GM18502 (cell line): ENCODE measurements around the gene WDR7.
A peak's percentile ranks its signal among the peaks of the same experiment; 100 is the strongest.

ENCODE experiments used
- ATAC-seq: cut with Tn5 transposase; IDR thresholded peaks from one replicate; pipeline ENCODE4 v1.9.1; 2021; ENCODE audit warnings: mild to moderate bottlenecking; ENCODE audit not compliant: unreplicated experiment, poor library complexity

Gene WDR7

DNA sequence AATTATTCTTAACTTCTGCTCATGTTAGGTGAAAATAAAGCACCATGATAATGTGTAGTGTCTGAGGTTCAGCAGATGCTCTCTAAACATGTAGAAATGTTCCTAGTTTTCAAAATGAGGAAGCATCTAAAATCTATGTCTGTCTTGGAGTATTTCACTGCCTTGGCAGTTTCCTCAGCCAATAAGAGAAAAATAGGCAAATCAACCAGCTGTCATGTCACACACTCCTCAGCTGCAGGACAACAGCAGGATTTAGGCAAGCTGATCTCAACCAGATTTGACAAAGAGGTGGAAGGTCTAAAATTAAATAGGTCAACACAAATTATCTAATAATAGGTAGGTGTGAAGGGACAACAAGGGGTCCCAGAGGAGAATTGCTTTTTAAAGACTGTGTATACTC lies 331.6 kb downstream of the WDR7 start:
- peak; percentile 58 for ATAC-seq

DNA sequence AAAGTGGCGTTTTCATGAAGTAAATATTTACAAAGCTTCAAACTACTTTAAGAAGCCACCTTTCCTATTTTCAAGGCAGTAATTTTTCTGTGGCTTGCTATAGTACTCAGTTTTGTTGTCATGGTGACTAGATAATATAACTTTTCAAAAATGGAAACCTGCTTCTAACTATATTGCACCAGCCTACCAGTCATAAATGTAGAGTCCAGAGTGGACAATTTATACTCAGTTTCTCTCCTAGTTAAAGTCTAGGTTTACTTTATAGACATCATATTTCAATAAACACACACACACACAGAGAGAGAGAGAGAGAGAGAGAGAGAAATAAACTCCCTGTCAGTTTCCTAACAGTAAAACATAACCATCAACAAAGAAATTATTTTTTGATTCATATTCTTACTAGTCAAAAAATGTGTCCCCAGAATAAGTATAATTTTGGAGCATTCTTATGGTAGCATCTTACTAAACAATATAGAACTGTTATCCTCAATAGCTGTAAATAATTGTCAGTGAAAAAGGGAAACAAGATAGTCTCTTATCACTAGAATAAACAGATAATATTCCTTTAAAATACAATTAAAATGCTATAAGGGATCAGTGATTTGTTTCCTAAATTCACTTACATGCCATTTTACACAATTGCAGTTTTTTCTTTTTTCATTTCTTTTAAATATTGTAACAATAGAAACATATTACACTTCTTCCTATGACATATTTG lies 332.3 kb downstream of the WDR7 start:
- no peak for ATAC-seq

- ATAC-seq, result no peak
These were observed 333.6 kb downstream of the WDR7 start for GRCh38 chr18:56984731-56985130.

DNA sequence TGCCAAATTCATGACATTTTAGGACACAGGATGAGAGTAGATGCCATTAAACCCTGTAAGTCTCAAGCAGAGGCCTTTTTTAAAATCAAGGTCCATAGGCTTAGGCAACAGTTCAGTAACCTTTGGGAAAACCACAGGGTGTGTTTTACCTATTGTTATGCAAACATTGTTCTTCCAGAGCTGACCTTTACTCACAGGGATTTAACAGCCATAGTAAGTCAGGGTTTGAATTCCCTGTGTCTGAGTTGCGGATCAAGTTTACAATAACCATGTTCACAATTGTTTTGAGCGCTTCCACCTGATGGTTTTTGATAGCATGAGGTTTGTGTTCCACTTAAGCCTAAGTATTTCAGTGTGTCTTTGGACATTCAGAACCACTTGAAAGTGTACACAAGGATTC lies 335.7 kb downstream of the WDR7 start:
- ATAC-seq, result no peak

- ATAC-seq, result no peak
These were observed 336.1 kb downstream of the WDR7 start for GRCh38 chr18:56987236-56987635.

DNA sequence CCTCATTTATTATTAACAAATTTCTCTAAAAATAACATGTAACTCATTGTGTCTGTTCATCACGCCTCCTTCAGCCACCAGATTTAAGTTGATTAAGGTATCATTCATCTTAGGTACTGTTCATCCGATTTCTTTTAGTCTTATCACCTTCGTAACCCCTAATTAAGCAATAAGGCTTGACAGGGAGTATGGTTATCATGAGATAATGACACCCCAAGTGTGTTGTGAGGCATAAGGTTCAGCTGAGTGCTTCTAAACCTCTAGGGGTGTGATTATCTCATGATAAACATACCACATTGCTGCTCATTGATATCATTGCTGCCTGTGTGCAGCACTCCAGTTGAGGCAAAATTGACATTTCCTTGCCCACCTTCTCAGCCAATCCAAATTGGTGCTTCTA lies 336.9 kb downstream of the WDR7 start:
- no peak for ATAC-seq

GRCh38 chr18:56990678-56991077 lies 339.5 kb downstream of the WDR7 start:
- ATAC-seq, result no peak

DNA sequence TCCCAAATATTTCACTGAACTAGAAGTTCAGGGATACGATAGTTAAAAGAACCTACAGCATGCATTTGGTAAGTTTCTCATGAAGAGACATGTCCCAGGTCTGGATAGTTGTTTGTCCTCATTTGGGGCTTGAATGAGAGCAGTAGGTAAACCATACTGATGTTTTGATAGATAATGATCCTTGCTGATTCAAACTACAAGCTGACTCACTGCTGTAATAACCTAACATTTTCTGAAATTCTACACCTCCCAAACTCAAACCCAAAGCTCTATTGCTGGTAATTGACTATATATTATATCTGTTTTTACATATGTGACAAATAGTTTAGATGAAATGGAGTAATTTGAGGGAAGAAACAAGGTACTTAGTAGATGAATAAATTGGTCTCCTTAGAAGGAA lies 341.6 kb downstream of the WDR7 start:
- ATAC-seq, result no peak

- no peak for ATAC-seq
These were observed 344.5 kb downstream of the WDR7 start for GRCh38 chr18:56995579-56996188.

DNA sequence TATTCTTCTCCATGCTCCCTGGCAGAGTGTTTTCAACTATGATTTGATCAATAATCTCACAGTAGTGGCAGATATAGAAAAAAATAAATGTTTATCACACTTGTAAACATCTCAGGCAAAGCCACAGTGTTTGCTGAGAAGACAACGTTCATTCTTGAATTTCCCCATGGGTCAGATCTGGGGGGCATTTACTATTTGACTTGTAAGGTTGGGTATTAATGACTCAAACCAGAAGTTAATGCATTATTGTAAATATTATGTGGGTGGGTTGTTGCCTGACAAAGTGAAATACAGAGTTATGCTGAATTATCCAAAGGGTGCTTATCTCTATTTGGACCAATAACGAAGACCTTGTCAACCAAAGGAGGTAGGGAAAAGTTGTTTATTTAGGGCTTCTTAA lies 346.0 kb downstream of the WDR7 start:
- ATAC-seq, result no peak

- ATAC-seq, result no peak
These were observed 348.7 kb downstream of the WDR7 start for GRCh38 chr18:56999823-57000222.

- ATAC-seq, result no peak
These were observed 351.5 kb downstream of the WDR7 start for GRCh38 chr18:57002627-57003026.

DNA sequence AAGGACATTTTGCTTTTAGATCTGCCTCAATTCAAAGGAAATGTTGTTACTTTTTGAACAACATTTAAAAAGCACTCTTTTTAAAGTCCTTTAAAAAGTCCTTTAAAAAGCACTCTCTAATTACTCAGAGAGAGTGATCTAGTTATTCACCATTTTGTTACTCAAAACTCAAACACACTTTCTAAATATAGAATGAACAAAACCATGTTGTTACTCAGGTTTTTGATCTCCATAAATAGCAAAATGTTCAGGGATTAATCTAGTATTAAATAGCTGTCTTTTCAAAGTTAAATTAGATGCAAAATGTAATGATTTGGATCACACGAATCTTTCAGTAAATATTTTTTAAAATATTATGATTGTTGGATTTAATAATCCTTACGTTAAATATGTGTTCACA lies 352.2 kb downstream of the WDR7 start:
- no peak for ATAC-seq

DNA sequence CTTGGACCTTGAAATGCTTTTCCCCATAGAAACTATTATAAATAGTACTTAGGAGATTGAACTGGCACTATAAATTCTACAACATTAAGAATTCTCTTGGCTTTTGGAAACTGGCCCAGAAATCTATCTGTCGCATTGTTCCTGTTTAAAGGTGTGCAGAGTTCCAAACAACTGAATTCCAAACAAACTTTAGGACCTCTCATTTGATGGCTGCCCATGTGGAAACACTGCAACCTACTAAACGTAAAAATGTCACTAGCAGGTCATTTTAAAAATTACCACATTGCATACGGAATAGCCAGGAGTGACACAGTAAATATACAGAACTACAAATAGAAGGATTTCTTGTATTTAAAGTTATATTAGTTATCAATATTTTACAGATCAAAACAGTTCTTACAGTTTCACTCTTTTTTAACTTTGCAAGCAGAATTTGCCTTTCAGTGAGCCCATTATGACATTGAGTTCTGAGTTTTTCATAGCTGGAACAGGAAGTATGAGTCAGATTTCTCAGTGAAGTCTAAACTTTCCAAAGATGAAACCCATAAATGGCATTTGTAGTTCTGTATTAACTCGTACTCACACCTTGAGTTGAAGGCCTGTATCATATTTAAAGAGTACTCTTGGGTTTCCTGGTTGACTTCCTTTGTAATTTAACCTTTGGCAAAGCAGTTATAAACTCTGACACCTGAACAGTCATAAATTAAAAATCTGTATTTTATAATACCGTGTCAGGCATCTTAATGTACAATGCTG lies 353.4 kb downstream of the WDR7 start:
- peak; percentile 97 for ATAC-seq

DNA sequence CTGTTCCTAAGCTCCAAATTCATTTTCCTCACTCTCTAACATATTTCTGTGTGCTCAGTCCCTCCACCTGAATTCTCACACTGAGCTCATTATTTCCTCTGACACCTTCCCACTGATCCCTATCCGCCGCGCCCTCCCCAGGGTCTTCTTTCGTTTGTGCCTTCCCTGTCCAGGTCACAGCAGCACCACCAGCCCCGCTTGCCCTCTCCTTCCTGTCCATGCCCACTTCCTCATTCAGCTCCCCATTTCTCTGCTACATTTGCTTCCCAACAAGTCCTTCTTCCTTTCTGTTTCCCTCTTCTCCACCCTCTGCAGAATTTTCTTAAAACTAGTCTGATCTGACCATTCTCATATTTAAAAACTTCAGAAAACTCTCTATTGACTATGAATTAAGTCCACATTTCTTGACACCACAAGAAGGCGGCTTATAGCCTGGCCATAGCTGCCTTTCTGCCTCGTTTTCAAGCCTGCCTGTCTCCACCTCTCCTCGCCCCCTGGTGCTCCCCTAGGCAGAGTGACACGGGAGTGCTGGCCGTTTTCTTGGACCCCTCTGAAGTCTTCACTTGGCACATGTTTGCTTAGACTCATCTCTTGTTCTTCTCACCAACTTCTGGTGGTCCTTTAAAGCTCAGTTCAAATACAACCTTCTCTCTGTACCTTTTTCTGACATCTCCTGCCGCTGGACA lies 357.0 kb downstream of the WDR7 start:
- ATAC-seq, result no peak

GRCh38 chr18:57009844-57010243 lies 358.7 kb downstream of the WDR7 start:
- ATAC-seq, result no peak

DNA sequence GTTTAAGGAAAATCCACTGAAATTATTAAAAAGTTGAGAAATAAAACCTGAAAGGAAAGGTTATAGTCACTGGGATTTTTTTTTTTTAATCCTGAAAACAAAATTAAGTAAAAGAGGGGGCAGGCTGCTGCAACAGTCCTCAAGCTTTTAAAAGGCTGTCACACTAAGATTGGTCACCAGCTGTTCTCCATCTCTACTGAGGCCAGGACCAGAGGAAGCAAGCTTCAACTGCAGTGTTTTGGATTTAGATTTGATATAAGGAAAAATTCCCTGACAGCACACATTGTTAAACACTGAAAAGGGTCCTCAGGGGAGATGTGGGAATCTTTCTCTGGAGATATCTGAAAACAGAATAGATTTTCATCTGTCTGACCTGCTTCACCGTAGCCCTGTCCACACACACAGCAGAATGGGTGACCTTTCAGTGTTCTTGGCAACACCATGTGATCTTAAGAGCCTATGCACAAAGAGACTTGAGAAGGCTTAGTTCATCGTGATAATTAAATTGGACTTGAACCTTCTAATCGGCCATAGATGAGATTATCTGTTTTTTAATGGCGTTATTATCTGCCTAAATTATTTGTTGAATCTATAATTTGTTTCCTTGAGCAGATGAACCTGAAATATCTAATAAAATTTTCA lies 363.7 kb downstream of the WDR7 start:
- no peak for ATAC-seq

- no peak for ATAC-seq
These were observed 364.3 kb downstream of the WDR7 start for GRCh38 chr18:57015451-57015850.

- no peak for ATAC-seq
These were observed 367.7 kb downstream of the WDR7 start for GRCh38 chr18:57018845-57019244.

DNA sequence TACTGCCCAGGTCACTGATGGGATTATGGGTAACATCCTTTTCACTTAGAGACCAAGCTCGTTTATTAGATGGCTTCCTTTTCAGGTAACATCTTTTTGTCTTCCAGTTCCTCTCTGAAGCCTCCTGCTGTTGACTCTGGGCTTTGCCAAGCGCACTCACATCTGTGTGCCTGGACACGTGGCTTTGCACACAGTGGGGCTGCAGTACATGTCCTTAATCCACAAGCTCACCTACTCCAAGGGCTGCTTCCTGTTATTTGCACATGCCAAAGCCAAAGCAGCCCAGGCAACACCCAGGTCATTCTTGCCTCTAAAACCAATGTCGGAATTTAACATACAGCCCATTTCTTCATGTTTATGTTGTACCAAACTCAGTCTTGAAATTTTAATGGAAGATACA lies 371.6 kb downstream of the WDR7 start:
- ATAC-seq, result no peak
